CD4-positive, alpha-beta T cell treated with Interferon gamma for 1 hour (primary cell): ENCODE measurements around the gene CD302.
"Not testable (repeated sequence)": the region's sequence is repeated elsewhere in the genome, so short reads cannot be mapped to it uniquely, and the experiment has no call there.

ENCODE experiments used
- DNase-seq: peaks from one replicate; pipeline ENCODE4 v3.0.0-alpha.2; 2020

The CD302 gene

DNA sequence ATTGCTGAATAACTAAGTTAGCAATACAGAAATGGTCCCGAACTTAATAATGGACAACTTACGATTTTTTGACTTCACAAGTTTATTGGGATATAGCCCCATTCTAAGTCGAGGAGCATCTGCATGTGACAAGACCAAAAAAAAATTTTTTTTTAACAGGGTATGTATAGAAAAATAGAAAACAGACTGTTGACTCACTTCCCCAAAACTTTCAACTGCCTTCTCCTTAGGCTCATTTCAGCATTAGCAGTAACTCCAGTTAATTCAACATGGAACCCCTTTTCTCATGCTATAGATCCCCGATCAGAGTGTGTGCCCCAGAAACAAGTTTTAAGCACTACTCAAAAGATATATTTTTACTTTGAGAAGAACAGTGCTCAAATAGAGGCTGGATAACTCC is 5.4 kb downstream of the CD302 start:
- no peak for DNase-seq

DNA sequence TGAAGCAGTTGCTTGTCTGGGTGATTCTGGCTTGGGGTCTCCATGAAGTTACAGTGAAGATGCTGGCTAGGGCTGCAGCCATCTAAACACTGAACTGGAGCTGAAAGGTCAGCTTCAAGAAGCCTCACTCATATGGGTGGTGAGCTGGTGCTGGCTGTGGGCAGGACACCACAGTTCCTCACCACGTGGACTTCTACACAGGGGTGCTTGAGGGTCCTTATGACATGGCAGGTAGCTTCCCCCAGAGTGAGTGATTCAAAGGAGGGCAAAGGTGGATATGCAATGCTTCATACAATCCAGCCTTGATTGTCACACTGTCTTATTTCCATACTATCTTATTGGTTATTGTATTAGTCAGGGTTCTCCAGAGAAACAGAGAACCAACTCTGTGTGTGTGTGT is 6.0 kb downstream of the CD302 start:
- DNase-seq: no peak

DNA sequence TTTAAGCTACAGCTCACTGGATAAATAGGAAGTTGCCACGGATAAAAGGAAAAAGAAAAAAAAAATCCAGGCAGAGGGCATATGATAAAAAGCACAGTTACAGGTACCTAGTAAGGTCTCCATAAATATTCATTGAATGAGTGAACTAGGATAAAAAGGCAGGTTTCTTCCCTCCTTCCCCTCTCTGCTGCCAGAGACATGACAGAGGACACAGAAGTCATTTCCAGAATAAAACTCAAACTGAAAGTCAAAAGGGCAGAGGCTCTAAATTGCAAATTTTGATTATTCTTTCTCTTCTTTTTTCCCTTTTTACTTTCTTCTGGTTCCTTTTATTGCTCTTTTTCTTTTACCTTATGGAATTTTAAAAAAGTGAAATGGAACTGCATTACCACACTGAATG is 7.7 kb downstream of the CD302 start:
- no peak for DNase-seq

DNA sequence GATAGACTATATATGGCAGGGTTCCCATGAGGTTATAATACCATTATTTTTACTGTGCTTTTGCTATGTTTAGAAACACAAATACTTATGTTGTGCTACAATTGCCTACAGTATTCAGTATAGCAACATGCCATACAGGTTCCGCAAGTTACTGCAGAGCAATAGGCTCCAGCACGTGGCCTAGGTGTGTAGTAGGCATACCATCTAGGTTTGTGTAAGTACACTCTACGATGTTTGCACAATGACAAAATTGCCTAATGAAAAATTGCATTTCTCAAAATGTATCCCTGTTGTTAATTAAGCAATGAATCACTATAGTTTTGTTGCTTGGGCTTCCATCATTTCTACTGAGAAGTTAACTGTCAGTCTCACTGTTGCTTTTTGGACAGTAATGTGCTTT is 9.8 kb downstream of the CD302 start:
- DNase-seq: no peak

DNA sequence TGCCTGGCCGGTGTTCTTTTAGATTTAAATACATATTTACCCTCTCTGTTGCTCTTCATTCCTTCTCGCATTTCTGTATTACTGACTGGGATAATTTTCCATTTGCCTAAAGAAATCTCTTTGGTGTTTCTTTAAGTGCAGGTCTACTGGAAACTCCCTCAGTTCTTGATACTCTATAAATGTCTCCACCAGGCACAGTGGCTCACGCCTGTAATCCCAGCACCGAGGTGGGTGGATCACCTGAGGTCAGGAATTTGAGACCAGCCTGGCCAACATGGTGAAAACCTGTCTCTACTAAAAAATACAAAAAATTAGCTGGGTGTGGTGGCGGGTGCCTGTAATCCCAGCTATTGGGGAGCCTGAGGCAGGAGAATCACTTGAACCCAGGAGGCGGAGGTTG is 10.4 kb downstream of the CD302 start:
- DNase-seq: not testable (repeated sequence)

DNA sequence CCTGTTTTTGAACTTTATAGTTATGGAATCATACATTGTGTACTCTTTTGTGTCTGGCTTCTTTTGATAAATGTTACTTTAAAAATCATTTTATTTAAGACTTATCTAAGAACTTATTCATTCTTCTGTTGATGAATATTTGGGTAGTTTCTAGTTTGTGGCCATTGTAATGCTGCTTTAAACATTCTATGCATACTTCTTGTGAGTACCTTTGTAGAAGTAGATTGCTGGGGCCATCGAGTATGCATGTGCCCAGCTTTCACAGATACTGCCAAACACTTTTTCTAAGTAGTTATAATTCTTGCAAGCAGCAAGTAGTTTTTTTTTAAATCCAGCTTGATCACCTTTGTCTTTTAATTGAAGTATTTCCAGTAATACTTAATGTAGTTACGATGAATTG is 11.1 kb downstream of the CD302 start:
- DNase-seq: no peak

DNA sequence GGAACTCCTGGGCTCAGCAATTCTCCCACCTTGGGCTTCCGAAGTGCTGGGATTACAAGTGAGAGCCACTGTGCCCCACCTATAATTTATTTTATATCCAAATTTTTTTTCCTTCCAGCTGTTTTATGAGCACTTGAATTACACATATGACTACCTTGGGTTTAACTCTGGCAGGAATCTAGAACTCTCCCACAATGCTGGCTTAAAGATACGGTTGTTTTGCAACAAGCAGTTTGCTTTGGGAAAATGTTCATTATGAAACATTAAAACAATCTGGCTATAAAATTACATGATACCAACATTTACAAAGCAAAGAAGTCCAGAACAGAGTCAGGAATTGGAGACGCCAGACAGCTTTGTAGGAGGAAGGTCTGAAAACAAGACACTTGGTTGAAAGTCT is 12.8 kb downstream of the CD302 start:
- no peak for DNase-seq

DNA sequence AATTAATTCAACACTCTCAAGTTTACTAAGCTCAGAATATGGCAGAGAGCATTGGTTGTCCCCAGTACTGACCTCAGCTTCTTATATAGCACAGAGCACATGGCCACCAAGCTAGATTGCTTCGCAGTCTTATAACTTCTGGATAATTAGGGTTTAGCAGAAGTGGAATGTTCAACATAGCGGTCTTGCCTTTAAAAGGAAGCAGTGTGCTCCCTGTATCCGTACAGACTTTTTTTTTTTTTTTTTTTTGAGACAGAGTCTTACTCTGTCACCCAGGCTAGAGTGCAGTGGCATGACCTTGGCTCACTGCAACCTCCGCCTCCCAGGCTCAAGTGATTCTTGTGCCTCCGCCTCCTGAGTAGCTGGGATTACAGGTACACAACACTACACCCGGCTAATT is 13.3 kb downstream of the CD302 start:
- not testable (repeated sequence) for DNase-seq

DNA sequence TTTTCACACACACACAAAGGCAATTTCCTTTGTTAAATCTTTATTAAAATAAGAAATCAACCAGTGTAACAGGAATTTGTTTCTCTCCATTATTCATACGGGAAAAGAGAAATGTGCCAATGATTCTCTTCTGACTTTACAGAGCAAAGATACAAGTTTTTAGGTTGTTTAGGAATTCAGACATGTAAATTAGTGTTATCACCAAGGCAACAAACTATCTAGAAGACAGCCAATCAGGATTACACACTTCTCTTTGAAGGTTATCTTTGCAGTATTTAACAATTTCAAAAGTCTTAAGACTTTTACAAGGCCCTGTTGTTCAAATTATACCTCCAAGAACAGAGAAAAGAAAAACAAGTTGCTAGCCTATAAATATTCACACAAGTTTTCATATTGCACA is 14.5 kb downstream of the CD302 start:
- no peak for DNase-seq

DNA sequence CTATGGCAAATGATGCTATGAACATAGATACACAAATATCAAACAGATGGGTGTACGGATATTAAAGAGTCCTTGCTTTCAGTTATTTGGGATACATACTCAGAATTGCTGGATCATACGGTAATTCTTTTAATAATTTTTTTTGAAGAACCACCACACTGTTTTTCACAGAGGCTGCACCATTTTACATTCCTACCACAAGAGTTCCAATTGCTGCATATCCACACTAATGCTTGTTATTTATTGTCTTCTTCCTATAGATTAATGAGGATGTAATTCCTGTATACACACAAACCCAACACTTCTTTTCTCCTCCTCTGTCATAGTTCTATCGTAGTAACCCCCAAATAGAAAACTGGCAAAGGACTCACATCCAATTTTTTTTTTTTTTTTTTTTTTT is 21.7 kb downstream of the CD302 start:
- no peak for DNase-seq

DNA sequence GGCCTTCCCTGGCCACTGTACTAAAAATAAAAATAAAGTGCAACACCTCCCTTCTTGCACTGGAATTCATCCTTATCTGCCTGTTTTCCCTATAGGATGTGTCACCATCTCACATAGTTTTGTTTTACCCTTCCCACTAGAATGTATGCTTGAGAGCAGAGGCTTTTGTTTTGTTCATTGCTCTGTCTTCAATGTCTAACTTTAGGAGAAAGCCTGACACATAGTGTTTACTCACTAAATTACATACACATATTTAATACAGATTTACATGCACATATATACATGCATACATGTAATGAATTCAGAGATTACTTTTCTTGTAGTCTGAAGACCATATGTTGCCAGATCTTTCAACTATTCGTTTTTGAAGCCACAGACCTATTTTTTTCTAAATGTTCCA is 23.0 kb downstream of the CD302 start:
- DNase-seq: no peak

DNA sequence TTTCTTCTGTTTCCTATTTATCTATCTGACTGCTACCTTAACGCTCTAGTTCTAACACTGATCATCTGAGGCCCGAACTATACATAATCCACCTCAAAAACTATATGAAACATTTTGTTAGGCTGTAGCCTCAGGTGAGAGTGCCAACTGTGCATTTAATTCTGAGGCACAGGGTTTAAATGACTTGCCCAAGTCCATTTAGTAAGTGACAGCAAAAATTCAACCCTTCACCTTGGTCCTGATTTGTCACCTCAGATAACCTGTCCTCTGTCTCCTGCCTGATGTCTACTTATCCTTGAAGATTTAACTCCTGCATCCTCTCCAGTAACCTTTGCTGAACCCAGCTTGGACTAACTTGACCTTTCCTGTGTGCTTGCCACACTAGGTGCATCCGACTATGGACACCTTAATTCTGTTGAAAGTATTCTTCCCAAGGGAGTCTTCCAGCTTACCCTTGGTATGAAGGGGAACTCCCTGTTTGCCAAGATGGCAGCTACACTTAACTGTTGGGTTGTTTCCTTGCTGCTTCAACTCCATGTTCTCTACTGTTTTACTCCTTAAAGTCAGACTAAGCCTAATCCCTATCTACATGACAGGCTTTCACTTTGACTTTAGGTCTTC is 23.5 kb downstream of the CD302 start:
- no peak for DNase-seq

DNA sequence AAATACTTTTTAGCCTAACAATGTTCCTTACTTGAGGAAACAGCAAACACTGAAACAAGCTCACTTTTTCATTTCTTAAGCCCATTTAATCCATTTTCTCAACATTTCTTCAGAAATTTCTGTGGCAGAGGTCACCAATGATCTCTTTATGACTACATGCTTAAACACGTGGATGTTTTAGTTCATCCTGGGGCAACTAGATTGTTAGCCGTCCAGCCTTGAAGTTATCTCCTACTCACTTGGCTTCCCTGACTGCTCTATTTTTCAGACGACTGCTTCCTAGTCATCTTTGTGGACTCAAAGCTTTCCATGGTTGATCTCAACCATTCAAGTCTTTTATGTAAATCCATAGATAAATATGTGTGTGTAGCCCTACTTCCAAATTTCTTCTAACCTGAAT is 24.1 kb downstream of the CD302 start:
- DNase-seq: no peak

DNA sequence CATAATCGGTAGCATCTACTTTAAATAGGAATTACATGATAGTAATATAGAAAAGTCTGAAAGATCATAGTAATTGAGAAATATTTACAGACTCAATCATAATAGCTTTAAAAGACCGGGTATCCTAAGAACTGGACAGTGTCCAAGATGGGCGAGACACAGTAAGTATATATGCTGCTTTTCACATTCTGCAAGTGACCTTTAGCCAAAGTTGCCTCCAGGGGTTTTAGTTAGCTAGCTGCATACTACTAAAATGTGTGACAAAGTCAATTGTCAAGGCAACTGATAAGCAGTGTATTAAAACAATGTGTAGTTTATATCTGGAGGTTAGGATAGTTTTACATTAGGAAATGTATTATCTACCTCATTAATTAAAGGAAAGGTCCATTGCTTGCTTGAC is 24.6 kb downstream of the CD302 start:
- DNase-seq: no peak

DNA sequence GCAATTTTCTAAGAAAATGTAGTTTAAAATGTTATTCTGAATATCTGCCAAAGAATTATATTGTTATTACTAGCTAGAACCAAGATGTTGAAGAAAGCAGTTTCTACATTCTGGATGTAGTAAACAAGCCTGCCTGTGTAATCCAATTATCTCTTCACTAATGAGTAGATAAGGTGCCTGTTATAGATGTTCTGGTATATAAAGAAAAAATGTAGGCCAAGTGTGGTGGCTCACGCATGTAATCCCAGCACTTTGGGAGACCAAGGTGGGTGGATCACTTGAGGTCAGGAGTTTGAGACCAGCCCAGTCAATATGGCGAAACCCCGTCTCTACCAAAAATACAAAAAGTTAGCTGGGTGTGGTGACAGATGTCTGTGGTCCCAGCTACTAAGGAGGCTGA is 28.9 kb downstream of the CD302 start:
- no peak for DNase-seq

DNA sequence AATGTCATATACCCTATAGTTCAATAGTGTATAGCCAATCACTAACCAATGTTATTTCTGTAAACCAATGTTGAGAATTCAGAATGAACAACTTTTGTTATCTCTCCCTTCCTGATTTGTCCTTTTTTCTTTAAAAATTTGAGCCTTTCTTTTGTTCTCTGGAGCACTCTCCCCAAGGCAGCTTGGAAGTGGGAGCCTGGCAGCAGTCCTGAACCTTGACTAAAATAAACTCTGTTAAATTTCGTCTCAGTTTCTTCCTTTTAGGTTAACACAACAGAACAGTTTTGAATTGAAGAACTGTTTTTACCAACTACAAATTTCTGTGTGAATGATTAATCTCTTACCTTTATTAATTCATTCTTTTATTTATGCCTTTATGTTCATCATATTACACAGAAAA is 35.9 kb downstream of the CD302 start:
- no peak for DNase-seq

DNA sequence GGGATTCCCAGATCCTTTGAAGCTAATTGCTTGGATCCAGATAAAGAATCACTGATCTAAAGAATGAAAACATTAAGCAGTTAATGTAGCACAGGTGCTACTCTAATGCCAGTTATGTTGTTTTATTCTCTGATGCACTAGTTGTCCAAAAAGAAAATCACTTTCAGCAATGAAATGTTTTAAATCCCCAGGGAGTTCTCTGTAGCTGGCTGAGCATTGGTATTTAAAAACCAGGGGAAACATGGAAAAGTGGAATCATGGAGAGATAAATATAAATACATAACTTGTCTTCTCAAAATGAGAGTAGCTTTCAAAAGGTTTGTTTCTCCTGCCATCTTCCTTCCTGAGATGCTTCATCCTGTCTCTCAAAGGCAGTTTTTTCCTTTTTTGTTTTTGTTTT is 37.7 kb downstream of the CD302 start:
- DNase-seq: no peak

DNA sequence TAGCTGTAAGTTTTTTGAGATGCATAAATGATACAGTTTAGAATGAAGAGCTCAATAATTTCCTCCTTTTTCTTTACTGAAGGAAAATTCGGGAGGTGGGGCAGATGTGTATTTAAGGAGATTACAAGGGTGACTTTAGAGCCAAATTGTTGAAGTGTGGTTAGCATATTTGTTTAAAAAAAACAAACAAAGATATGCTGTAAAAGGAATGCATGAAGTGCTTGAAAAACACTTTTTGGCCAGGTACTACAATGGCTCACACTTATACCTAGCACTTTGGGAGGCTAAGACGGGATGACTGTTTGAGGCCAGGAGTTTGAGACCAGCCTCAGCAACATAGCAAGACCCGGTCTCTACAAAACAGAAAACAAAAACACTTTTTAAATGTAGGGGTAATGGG is 38.4 kb downstream of the CD302 start:
- no peak for DNase-seq

DNA sequence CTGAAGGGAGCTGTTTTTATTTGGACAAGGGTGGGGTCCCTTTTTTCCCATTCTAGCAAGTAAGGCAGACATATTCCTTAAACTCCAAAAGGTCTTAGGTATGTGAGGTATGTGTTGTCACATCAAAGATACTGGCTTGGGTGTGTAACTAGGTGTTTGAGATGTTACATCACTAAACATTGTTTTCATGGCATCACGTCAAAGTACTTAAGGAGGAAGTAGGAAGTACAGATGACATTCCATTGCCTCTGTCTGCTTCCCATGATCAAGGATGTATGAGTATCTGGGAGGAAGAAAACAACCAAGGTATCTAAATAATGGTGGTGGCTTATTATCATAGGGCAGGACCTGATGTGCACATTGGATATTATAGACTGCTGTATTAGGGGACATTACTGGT is 39.3 kb downstream of the CD302 start:
- DNase-seq: no peak

DNA sequence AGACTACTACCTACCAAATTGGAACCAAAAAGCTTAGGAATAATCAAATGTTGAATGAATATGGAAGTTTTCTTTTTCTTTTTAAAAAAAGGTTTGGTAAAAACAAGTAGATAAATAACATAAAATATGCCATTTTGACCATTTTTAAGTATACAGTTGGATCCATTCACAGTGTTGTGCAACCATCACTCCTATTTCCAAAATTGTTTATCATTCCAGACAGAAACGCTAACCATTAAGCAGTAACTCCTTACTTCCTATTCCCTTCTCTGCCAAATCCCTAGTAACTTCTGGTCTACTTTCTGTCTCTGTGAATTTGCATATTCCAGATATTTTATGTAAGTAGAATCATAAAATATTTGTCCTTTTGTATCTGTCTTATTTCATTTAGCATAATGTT is 39.8 kb downstream of the CD302 start:
- no peak for DNase-seq

DNA sequence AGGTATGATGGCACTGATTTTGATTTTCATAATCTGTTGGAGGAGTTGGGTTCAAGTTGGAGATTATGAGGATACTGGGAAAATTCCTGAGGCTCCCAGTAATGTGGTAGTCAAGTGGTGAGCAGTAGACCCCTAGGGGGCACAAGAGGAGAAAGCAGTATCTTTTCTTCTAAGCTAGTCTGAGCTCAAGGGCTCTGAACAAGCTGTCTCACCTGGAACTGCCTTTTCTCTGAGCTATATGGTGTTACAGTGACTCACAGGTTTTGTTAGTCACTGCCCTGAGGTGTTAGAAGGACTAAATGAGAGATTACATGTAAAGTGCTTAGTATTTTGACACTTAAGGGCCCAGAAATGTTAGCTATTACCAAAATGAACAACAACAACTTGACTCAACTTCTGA is 42.2 kb downstream of the CD302 start:
- DNase-seq: no peak

DNA sequence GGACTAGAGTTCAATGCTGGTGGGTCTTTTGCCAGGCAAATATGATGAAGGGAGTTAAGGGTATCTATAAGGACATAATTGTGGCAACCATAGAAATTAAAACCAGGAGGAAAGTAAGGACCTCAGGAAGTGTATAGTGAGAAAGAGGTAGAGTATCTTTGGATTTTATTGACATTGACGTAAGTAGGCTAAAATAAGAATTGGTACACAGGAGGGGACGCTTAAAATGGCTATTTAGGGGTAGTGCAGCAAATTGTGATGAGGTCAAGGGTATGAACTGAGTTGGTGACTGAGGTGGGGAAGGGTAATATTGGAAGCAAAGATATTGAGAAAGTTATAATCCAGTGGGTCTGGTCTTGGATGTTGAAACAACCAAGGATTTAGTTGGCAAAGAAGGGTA is 43.0 kb downstream of the CD302 start:
- DNase-seq: no peak

DNA sequence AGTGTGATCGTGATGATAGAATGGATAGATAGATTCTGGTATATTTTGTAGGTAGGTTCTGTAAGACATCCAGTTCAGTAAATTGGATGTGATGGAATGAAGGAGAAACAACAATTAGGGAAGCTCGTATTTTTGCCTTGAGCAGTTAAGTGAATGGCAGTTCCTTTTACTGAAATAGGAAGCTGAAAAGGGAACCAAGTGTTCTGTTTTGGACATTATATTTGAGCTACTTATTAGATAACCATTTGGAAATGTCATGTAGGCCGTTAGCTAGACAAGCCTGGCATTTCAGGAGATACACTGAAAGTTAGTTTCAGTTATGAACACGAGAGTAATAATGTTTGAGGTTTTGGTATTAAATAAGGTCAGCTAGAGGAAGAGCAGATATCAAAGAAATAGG is 44.2 kb downstream of the CD302 start:
- no peak for DNase-seq

DNA sequence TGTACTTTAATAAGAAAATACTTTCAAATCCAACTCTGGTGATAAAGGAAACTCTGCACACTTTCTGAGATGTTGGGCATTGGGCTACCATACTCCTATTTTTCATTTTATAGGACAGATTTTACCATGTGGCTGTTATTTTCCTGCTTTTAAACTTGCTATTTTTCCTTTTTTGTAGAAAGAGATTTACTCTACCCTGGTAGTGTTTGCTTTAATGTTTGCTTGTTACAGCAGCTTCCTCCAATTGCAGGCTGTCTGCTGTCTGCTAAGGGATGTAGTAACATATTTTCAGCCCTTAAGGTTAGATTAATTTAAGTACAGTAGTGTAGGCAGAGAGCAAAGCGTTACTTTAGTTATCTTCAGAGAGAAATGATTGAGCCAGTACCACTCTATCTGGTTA is 47.1 kb downstream of the CD302 start:
- no peak for DNase-seq

DNA sequence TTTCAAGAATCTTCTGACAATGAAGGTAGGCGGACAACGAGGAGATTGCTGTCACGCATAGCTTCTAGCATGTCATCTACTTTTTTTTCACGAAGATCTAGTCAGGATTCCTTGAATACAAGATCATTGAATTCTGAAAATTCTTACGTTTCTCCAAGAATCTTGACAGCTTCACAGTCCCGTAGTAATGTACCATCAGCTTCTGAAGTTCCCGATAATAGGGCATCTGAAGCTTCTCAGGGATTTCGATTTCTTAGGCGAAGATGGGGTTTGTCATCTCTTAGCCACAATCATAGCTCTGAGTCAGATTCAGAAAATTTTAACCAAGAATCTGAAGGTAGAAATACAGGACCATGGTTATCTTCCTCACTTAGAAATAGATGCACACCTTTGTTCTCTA is 49.9 kb downstream of the CD302 start:
- DNase-seq: no peak

DNA sequence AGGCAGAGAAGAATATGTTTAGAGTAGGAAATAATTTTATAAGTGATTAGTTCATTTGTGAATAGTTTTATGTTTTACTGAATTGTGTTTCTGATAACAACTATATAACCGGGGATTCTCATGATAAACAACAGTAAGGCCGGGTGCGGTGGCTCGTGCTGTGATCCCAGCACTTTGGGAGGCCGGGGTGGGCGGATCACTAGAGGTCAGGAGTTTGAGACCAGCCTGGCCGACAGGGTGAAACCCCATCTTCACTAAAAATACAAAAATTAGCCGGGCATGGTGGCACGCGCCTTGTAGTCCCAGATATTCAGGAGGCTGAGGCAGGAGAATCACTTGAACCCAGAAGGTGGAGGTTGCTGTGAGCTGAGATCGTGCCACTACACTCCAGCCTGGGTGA is 52.8 kb downstream of the CD302 start:
- DNase-seq: not testable (repeated sequence)
